ENCODE data around the gene VKORC1. TPM values are rescaled to one million over a fixed set of nuclear protein-coding genes. Genes with fewer than 3 reads are reported as not detected.
A peak's percentile ranks its signal among the peaks of the same experiment; 100 is the strongest.

Gene VKORC1
- total RNA-seq, 1 experiment from 2014 or later = 83.8 TPM

DNA sequence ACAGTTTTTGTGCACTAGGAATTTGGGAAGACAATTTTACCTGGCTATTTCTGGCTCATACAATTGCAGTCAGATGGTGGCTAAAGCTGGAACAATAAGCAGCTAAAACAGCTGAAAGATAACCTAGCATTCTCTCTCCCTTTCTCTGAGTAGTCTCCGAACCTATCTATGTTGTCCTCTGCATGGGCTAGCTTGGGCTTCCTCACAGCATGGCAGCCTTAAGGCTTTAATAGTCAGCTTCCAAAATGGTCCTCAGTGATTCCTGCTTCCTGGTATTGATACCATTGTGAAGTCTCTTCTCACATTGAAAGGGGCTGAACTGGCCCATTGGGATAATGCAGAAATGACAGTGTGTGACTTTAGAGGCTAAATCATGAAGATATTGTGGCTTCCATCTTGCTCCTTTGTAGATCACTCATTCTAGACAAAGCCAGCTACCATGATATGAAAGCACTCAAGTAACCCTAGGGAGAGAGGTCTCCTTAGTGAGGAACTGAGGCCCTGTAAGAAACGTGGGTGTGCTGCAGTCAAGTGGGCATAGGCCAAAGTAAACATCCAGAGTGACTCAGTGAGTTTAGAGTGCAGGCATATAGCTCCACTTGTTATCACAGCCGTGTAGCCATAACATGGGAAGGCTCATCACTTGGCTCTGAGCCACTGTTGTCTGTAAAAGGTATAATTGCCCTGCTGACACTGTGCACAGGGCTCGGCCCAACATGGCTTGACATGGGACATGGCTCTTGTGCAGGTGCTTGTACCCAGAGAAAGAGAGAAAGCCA is 5.5 kb upstream of the VKORC1 start:
- Histone ChIP-seq H3K27me3 (ENCODE audit: insufficient read depth, low read length) (no peaks in the 10 kb centered on the region), H3K27ac (ENCODE audit: low read depth, low read length) (no peak overlapping the region), H4K20me1 (ENCODE audit: insufficient read depth) (no peaks in the 10 kb centered on the region), H3K9me3 (ENCODE audit: control insufficient read depth in 1 of 2, insufficient read depth in 1 of 2, low read depth in 1 of 2, low read length in 2 of 2) (no peaks in the 10 kb centered on the region), H3K9me2 (ENCODE audit: insufficient read depth) (no peaks in the 10 kb centered on the region), H3K4me2 (ENCODE audit: low read length) (no peak overlapping the region), H3K79me2 (ENCODE audit: insufficient read depth, low read length) (no peaks in the 10 kb centered on the region), H3K36me3 (ENCODE audit: control insufficient read depth in 1 of 2, insufficient read depth in 2 of 2, low read length in 2 of 2) (no peaks in the 10 kb centered on the region), H2AFZ (ENCODE audit: low read depth, low read length, poor library complexity, severe bottlenecking) (no peak overlapping the region), H3K4me3 (replicated peaks in 1 of 2; ENCODE audit: low read depth in 1 of 2, low read length in 2 of 2) (no peak overlapping the region), H3K9ac (ENCODE audit: low read length) (no peak overlapping the region), H3K4me1 (ENCODE audit: control insufficient read depth in 1 of 2, insufficient read depth in 2 of 2, low read length in 2 of 2) (peaks cover 15 to 23% of the 10 kb centered on the region in 2 experiments)
- RAD21 ChIA-PET (ENCODE audit: low non-redundant PET in 1 of 2, low total read pairs in 2 of 2, uncharacterized antibody in 2 of 2, unreplicated experiment in 2 of 2) = no interaction called here
- ATAC-seq (no peak), DNase-seq (ENCODE audit: low read depth, low spot score) (no peak)
- intact Hi-C loops (cut with micrococcal nuclease) = loop anchor here (10.0 kb wide), 1 partner anchor 145 kb away; the partner anchor contains the start of gene SETD1A
- BruUV-seq (replicated peaks) = no TSS peak
- CTCF ChIA-PET = interaction anchor here (1.5 kb wide), 1 partner anchor 42 kb away, joined by 3 read pairs; no protein-coding TSS in a partner anchor
- POLR2A ChIA-PET = interaction anchor here (0.7 to 3.5 kb wide), 3 partner anchors 17 to 408 kb away, joined by 3 to 14 read pairs (median 4); partner anchors contain the start of genes KAT8, RUSF1, ZNF646 and ZNF668
- TF ChIP-seq CBX3 (IDR thresholded peaks at IDR 0.05; ENCODE audit: low read depth) = 0 out of 2 replicates have a peak, but pooled peaks have one; percentile 24
- TF ChIP-seq TCF7L2 (IDR thresholded peaks at IDR 0.05; ENCODE audit: borderline replicate concordance, extremely low read depth, insufficient read depth, insufficient read length) = no peak
- peak; percentile 59 for TF ChIP-seq YY1 (IDR thresholded peaks at IDR 0.05; ENCODE audit: extremely low read depth, insufficient replicate concordance, low read depth, low read length)

DNA sequence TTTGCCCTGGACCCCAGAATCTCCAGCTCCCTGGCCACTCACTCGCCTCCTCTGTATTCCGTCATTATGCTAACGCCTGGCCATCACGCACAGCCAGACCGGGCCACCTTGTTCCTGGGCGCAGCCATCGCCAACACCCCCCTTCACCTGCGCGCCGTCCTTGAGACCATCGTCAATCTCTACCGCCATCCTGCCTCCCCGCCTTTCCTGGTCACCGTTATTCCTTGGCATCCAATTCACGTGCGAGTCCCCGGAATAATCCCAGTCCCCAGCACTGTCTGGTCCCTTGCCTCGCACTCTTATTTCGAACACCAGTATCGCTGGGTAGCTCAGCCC is 541 bp downstream of the VKORC1 start:
- Histone ChIP-seq H3K27me3 (ENCODE audit: insufficient read depth, low read length) (no peaks in the 10 kb centered on the region), H3K4me2 (ENCODE audit: low read length) (peak overlapping the region; percentile 99), H3K4me3 (replicated peaks in 1 of 2; ENCODE audit: low read depth in 1 of 2, low read length in 2 of 2) (peak overlapping the region; percentile 88 to 98), H3K36me3 (ENCODE audit: control insufficient read depth in 1 of 2, insufficient read depth in 2 of 2, low read length in 2 of 2) (peaks cover 0 to 8% of the 10 kb centered on the region in 2 experiments; a peak in 3 of 4 replicates), H3K27ac (ENCODE audit: low read depth, low read length) (peak overlapping the region; percentile 85), H3K9me2 (ENCODE audit: insufficient read depth) (no peaks in the 10 kb centered on the region), H3K9me3 (ENCODE audit: control insufficient read depth in 1 of 2, insufficient read depth in 1 of 2, low read depth in 1 of 2, low read length in 2 of 2) (no peaks in the 10 kb centered on the region), H3K9ac (ENCODE audit: low read length) (peak overlapping the region; percentile 91), H4K20me1 (ENCODE audit: insufficient read depth) (no peaks in the 10 kb centered on the region), H3K79me2 (ENCODE audit: insufficient read depth, low read length) (peaks cover 36% of the 10 kb centered on the region), H3K4me1 (ENCODE audit: control insufficient read depth in 1 of 2, insufficient read depth in 2 of 2, low read length in 2 of 2) (peaks cover 13 to 27% of the 10 kb centered on the region in 2 experiments), H2AFZ (ENCODE audit: low read depth, low read length, poor library complexity, severe bottlenecking) (no peak overlapping the region)
- TSS peak; percentile 59 for BruUV-seq (replicated peaks)
- no peak for DNase-seq (ENCODE audit: low read depth, low spot score)
- peak; percentile 12 for ATAC-seq
- CTCF ChIA-PET = no interaction called here
- POLR2A ChIA-PET = interaction anchor here (1.0 to 4.7 kb wide), 3 partner anchors 23 to 41 kb away, joined by 3 to 17 read pairs (median 8); partner anchors contain the start of gene KAT8
- intact Hi-C loops (cut with micrococcal nuclease) = loop anchor here (1.0 to 10.0 kb wide), 4 partner anchors 21 to 139 kb away; partner anchors contain the start of gene SETD1A
- peak; percentile 0 for TF ChIP-seq YY1 (IDR thresholded peaks at IDR 0.05; ENCODE audit: extremely low read depth, insufficient replicate concordance, low read depth, low read length)
- TF ChIP-seq, protein P1, sequence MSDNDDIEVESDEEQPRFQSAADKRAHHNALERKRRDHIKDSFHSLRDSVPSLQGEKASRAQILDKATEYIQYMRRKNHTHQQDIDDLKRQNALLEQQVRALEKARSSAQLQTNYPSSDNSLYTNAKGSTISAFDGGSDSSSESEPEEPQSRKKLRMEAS (IDR thresholded peaks at IDR 0.05) = no peak
- RAD21 ChIA-PET (ENCODE audit: low non-redundant PET in 1 of 2, low total read pairs in 2 of 2, uncharacterized antibody in 2 of 2, unreplicated experiment in 2 of 2) = interaction anchor here in 1 of 2 experiments (1.2 kb wide), 1 partner anchor 108 kb away, joined by 5 read pairs; the partner anchor contains the start of gene HSD3B7

Data from HCT116 (cell line).